Measurements from ENCODE around the gene CFAP57.

The CFAP57 gene

GRCh38 chr1:43229826-43230780, 58.0 kb downstream of the CFAP57 start:
- FAIRE-seq, result no peak

DNA sequence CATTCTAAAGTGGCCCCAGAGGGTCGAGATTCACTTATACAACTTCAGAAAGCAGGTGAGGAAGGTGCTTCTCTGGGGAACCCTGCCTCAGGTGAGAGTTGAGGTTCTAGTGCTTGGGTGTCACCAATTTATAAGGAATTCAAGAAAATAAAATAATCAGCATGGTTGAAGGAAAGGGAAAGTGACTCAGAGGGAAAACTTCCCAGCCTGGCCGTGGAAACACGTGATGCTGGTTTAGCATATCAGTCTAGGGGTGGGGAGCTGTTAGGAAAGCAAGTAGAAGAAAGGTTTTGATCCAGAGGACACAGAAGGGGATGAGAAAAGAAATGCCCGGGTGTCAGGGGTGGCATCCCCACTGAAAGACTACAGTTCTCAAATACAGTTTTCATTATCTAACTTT, 59.9 kb downstream of the CFAP57 start:
- no peak for FAIRE-seq

- no peak for FAIRE-seq
Measured at GRCh38 chr1:43232482-43232881, 60.4 kb downstream of the CFAP57 start.

DNA sequence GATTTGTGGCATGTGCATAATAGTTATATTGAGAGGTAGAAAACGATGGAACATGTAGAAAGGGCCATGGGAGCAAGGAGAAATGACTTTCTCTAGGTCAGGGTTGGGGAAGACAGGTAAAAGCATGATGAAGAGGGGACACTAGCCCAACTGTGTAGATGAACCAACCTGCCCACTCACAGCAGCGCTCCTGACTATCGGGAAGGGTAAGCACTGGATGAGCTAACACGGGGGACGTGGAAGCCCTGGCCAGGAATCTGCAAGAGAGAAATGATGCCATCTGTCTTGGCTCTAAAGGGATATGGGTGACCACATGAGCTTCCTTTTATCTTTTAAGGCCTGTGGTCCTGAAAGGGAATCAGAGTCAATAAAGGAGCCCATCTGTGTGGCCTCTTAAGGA, 61.5 kb downstream of the CFAP57 start:
- FAIRE-seq, result no peak

DNA sequence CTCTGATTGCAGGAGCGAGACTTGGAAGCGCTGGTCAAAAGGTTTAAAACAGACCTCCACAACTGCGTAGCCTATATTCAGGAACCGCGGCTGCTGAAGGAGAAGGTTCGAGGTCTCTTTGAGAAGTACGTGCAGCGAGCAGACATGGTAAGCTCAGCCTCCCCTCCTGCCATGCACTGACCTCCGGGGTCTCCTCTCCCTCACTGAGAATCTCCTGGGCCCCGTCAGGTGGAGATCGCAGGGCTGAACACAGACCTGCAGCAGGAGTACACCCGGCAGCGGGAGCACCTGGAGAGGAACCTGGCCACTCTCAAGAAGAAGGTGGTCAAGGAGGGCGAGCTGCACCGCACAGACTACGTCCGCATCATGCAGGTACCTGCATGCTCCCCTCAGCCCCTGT, 62.1 kb downstream of the CFAP57 start:
- FAIRE-seq, result no peak

DNA sequence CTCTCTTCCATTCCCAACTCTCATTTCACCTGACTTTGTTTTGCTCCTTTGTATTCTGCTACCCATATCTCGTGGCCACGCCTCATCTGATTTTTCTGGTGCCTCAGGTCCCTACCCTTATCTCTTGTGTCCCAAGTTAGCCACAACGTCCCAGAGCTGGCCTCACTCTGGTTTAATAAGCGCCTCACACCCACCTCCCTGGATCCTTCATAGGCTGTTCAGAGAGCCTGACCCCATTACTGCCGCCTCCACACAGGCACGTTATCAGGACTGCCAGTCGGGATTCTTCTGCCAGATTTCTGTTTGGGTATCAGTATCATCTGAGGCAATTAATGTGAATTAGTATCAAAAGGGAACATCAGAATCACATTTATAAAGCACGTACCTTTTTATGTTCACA, 62.9 kb downstream of the CFAP57 start:
- FAIRE-seq, result no peak

DNA sequence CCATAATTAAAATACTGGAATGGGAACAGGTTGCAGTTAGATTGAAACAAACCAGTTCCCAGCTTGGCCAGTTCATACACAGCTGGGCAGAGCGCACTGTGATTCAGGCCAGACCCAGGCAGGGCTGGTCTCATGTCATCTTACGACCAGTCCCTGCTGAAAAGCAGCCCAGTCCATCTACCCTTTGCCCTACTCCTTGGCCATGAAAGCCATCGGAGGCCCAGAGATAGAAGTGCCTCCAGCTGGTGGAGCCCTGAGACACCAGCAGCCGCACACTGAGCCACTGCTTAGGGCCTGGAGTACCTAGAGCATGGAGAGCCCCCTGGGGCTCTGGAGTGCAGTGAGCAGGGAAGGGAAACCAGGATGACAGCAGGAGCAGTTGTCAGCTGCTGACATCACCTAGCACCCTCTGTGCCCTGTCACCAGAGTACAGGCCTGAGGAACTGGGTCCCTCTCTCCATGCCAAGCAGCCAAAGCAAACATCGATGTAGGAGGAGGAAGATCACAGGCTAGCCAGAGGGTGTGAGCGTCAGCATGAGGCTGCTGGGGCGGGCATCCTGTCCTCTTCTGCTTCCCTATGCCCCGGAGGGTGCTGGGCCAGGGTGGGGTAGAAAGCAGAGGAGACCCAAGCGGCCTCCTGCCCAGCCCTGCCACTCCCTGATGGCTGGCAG, 63.5 kb downstream of the CFAP57 start:
- no peak for FAIRE-seq

- no peak for FAIRE-seq
Measured at GRCh38 chr1:43237121-43237520, 65.0 kb downstream of the CFAP57 start.

GRCh38 chr1:43238085-43238484, 66.0 kb downstream of the CFAP57 start:
- FAIRE-seq, result no peak

DNA sequence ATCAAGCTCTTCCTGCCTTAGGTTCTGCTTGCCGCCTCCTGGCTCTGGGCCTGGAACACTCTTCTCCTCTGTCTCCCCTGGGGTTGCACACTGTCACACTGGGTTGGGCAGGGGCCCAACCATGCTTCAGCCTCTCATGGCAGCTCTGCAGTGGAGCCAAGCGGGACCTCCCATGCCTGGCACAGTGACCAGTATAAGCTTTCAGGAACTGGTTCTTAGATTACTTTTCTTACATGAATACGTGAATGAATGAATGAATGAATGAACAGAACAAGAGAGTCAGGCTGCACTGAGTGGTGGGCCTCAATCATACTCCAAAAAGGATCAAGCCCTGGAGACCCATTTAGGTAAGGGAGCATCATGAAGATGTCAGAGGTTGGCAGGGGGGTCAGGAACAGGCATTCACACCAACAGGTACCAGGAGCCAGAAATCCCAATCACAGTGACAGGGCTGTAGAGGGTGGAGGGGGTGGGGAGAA, 66.9 kb downstream of the CFAP57 start:
- FAIRE-seq, result no peak

DNA sequence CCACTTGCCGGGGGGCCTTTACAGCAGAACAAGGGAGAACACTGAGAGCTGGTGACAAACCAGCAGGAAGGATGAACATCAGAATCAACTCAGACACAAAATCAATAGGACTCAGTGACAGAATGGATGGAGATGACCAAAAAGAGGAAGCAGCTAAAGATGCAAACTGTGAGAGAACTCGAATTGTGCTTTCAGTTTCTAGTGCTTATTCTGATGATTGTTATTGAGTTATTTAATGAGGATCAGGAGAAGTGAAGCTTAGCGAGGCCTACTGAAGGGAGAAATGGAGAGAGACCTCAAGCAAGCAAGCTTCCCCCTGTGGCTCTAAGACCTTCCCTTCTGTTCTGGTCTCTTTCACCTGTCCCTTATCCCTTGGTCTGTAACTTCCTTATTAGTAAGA, 67.4 kb downstream of the CFAP57 start:
- no peak for FAIRE-seq

DNA sequence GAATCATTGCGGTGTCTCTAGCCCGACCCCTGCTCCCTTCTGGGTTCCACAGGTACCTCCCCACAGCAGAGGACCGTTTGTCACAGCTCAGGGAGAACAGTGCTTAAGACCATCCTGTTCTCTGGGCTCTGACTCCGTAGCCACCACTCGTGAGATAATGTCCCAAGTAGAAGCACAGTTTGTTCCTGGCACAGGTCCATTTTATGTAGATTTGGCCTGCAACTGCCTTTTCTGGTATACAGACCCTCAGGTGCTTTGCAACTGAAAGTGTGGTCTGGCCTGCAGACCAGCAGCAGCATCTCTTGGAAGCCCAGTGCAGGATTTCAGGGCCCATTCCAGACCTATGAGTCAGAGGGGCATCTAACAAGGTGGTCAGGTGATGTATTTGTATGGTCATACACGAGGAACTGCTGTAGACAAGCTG, 69.3 kb downstream of the CFAP57 start:
- FAIRE-seq, result no peak

GRCh38 chr1:43243299-43243698, 71.2 kb downstream of the CFAP57 start:
- FAIRE-seq, result no peak

GRCh38 chr1:43246466-43247213, 74.5 kb downstream of the CFAP57 start:
- no peak for FAIRE-seq

DNA sequence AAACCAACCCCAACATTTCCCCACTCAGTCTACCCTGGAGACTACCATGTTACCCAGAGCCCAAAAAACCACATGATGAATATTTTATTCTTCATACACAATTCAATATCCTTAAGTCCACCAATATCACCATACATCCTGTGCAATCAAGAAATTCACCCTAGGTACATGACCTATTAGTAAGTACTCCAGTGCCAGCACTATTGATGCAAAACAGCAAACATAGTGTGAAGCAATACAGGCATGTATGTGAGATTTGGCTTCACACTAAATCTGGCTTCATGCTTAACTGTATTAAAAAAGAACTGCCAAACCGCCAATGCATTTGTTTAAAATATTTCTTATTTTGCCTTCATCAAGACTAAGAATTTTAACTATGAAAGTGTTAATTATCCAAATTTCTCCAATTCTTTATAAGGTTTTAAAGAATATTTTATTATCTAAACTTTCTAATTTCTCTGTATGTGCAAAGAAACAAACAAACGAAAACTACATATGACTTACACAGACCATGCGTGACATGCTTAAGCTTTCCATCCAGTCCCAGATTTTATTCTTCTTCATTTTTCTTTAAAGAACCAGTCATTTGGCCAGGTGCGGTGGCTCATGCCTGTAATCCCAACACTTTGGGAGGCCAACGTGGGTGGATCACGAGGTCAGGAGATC, 75.3 kb downstream of the CFAP57 start:
- FAIRE-seq, result no peak

GRCh38 chr1:43250351-43250761, 78.2 kb downstream of the CFAP57 start:
- no peak for FAIRE-seq

GRCh38 chr1:43251024-43251423, 78.9 kb downstream of the CFAP57 start:
- FAIRE-seq, result no peak

DNA sequence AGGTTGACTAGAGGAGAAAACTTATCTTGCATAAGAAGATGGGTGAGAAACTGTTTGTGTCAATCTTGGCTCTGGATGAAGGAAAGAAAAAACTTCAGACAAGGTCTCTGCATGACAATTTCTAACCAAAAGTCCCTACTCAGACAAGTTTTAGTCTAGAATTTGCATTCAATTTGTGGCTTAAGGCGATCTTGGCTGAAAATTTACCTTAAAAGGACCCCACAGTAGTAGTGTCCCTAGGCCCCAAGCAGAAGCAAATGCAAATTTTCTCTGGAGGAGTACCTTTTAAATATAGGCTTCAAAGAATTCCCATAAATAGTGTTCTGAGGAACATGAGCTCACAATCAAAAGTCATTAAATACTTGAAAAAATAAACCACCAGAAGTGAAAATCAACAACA, 80.1 kb downstream of the CFAP57 start:
- no peak for FAIRE-seq

GRCh38 chr1:43253173-43253572, 81.0 kb downstream of the CFAP57 start:
- FAIRE-seq, result no peak

DNA sequence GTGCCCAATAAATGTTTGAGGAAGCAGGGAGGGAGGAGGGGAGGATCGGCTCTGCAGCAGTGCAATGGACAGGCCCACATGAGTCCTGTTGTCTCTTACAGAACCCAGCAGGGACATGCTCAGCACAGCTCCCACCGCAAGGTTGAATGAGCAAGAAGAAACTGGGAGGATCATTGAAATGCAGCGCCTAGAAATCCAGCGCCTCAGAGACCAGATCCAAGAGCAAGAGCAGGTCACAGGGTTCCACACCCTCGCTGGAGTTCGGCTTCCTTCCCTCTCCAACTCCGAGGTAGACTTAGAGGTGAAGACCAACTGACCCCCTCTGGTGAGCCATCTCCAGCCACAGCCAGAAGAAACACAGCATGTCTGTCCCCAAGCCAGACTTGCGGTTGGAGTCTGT, 81.7 kb downstream of the CFAP57 start:
- no peak for FAIRE-seq

DNA sequence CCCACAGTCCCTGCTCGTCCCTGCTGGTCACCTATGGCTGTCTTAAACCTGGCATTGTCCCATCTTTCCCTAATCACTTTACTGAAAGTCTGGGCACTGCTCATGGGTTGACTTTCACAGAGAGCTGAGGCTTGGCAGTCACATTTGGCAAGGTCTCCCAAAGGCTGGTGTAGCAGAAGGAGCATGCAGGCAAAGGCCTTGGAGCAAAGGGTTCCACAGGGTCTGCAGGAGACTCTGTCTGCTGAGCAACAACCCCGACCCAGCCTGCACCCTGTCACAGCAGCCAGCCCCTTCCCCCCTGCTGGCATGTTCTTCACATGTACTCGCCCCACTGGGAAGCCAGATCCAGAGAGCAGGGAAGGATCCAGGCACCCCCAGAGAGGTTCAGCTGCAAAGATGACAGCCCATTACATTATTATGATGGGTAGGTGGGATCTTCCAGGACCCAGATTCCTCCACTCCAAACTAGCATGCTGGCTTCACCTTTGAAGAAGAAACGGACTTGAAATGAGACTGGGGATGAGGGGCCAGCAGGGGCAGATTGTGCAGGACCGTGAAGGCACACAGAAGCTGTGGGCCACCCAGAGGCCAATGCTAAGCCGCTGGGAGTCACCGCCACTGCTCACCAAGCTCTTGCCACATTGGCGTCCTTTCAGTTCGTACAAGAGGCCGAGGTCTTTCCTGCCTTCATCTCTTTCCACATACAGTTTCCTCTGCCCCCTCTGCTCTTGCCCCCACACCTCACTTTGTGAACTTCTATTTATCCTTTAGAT, 83.5 kb downstream of the CFAP57 start:
- no peak for FAIRE-seq

Data from TTC549 (cell line).